AG04449 (cell line): ENCODE data around the gene MAD1L1.

Experiments used
- CTCF ChIA-PET: fragments of 350-600 bp; formaldehyde crosslinking; extraction: SDS; loops from one replicate; lab custom pipeline; 2021; ENCODE audit warnings: antibody characterized with exemption; lab: Yijun Ruan, JAX
- POLR2A ChIA-PET: fragments of 400-600, 350-600 bp; formaldehyde crosslinking; extraction: SDS; loops from one replicate; lab custom pipeline; 2020; ENCODE audit warnings: antibody characterized with exemption, inconsistent platforms; lab: Yijun Ruan, JAX
- DNase-seq: peaks from one replicate; pipeline ENCODE4 v3.0.0-alpha.2; 2010; ENCODE audit warnings: low read depth, low spot score
- H3K4me3 ChIP-seq: 2 replicates; pipeline ENCODE4 v1.5.1; 2011; ENCODE audit warnings: low read depth, mild to moderate bottlenecking, control low read depth, low read length
- TF ChIP-seq, protein P1 (sequence below): IDR thresholded peaks from one replicate; pipeline ENCODE4 v1.5.1; 2011; ENCODE audit warnings: mild to moderate bottlenecking, moderate library complexity, low read length, control low read depth, inconsistent platforms; ENCODE audit not compliant: insufficient read depth; ENCODE audit errors: missing control alignments

Gene MAD1L1

DNA sequence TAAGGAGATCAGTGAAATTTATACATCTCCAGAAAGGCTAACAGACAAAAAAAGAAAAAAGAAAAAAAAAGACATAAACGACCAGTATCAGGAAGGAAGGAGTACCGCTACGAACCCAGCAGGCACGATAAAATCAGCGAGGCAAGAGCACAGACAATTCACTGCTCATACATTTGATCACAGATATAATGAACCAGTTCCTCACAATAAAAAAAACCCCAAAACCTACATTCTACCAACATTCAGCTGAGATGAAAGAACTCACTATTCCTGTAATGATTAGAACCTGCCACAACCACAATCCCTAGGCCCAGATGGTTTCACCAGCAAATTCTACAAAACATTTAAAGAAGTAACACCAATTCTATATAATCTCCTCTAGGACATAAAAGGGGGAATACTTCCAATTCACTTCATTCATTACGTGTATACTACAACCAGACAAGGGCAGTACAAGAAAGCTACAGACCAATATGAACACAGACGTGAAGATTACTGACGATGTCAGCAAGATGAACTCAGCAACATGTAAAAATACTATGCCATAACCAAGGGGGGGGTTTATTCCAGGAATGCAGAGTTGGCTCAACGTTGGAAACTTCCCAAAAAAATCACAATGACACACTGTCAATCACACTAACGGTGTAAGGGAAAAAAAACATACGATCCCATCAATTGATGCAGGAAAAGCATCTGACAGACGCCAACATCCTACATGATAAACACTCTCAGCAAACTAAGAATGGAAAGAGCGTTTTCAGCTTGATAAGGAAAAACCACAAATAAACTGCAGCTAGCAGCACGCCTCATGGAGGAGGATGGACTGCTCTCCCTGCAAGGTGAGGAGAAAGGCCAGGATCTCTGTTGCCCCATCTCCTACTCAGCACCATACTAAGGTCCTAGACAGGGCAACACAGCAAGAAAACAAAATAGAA, 306.5 kb downstream of the MAD1L1 start:
- TF ChIP-seq, protein P1, sequence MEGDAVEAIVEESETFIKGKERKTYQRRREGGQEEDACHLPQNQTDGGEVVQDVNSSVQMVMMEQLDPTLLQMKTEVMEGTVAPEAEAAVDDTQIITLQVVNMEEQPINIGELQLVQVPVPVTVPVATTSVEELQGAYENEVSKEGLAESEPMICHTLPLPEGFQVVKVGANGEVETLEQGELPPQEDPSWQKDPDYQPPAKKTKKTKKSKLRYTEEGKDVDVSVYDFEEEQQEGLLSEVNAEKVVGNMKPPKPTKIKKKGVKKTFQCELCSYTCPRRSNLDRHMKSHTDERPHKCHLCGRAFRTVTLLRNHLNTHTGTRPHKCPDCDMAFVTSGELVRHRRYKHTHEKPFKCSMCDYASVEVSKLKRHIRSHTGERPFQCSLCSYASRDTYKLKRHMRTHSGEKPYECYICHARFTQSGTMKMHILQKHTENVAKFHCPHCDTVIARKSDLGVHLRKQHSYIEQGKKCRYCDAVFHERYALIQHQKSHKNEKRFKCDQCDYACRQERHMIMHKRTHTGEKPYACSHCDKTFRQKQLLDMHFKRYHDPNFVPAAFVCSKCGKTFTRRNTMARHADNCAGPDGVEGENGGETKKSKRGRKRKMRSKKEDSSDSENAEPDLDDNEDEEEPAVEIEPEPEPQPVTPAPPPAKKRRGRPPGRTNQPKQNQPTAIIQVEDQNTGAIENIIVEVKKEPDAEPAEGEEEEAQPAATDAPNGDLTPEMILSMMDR, result no peak
- ChIA-PET CTCF (interaction anchor here (1.3 to 1.4 kb wide), 2 partner anchors 13 to 25 kb away, joined by 3 to 9 read pairs; no protein-coding TSS in a partner anchor), POLR2A (no interaction called here)
- no peak overlapping the region for H3K4me3 ChIP-seq
- no peak for DNase-seq

DNA sequence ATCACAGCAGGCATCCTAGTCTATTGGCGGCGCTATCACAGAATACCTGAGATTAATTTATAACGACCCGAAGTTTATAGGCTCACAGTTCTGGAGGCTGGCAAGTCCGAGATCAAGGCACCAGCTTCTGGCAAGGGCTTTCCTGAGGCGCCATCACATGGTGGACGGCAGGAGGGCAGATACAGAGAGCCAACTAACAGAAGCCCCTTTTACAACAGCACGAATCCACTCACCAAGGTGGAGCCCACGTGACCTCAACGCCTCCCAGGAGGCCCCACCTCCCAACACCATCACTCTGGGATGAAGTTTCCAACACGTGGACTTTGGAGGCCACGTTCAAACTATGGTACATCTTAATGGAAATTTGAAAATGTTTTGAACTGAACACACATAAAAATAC, 307.4 kb downstream of the MAD1L1 start:
- ChIA-PET POLR2A (no interaction called here), CTCF (interaction anchor here (1.0 kb wide), 1 partner anchor 24 kb away, joined by 3 read pairs; no protein-coding TSS in a partner anchor)
- no peak overlapping the region for H3K4me3 ChIP-seq
- no peak for DNase-seq
- TF ChIP-seq, protein P1, result peak; percentile 15

DNA sequence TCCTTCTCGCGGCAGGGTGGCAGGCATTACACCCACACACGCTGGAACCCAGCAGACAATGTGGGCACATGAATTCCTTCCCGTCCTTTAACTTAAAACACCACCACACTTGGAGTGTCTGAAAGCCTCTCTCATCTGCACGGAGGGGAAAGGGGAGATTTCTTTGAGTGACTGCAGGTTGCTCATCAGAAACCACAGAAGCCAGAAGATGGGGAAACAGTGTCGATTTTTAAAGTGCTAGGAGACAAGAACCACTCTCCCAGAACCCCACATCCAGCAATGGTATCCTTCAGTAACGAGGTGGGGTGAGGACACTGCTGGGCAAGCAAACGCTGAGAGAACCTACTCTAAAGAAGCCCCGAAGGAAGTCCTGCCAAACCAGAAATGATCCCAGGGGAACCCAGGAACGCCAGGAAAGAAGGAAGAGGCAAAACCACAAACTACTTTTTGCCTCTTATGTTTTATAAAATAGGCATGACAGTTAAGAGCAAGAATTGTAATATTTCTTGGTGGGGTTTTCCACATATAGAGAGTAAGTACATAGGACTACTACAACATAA, 308.4 kb downstream of the MAD1L1 start:
- ChIA-PET CTCF (interaction anchor here (0.8 to 3.3 kb wide), 5 partner anchors 12 to 285 kb away, joined by 3 to 22 read pairs (median 4); no protein-coding TSS in a partner anchor), POLR2A (no interaction called here)
- TF ChIP-seq, protein P1, result no peak
- peak; percentile 59 for DNase-seq
- H3K4me3 ChIP-seq, result no peak overlapping the region

DNA sequence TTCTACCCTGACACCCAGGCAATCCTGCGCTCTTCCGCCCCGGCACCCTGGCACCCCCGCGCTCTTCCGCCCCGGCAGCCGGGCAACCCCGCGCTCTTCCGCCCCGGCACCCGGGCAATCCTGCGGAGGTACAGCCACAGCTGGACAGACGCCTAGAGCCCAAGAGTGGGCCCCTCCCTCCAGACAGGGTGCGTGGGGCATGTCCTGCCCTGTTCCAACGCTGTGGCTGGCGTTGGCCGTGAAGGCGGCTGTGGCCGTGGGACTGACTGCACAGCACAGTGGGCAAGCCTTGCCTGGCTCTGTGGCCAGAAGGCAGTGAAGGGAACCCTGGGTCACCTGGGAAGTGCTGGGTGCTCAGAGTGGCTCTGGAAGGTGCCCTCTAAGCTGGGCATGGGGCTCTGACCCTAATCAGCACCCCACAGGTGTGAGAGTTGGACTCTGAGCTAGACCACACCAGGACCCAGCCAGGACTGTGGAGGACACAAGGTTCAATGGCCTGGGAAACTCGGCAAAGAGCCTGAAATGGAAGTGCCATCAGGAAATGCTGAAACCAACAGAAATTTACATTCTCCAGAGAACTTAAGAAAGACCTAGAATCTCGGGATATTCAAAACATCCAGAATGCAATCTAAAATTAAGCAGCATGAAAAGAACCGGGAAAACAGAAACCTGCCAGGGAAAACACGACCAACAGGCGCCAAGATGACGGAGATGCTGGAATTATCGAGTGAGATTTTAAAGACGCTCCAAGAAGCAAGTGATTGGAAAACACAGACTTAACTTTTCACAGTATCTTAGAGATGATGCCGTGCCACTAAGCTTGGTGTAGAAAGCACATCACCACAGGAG, 309.1 kb downstream of the MAD1L1 start:
- CTCF ChIA-PET, result interaction anchor here (0.8 to 3.3 kb wide), 7 partner anchors 11 to 286 kb away, joined by 3 to 22 read pairs (median 4); no protein-coding TSS in a partner anchor
- no peak overlapping the region for H3K4me3 ChIP-seq
- TF ChIP-seq, protein P1, result no peak
- DNase-seq, result no peak
- POLR2A ChIA-PET, result no interaction called here

DNA sequence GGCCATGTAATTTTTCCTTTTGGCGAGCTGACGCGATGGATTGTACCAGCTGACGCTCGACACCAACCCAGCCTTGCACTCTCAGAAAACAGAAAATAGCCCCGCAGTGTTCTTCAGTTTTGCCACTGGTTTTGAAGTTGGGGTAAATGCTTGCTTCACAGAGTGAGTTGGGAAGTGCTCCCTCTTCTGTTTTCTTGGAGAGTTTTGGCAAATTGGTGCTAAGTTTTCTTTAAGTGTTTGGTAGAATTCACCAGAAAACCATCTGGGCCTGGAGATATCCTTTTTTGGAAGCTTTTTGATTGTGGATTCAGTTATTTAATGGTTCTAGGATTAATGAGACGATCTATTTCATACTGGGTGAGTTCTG, 309.9 kb downstream of the MAD1L1 start:
- POLR2A ChIA-PET, result interaction anchor here (1.0 kb wide), 1 partner anchor 10 kb away, joined by 3 read pairs; no protein-coding TSS in a partner anchor
- CTCF ChIA-PET, result interaction anchor here (0.7 to 3.3 kb wide), 11 partner anchors 10 to 344 kb away, joined by 3 to 22 read pairs (median 4); no protein-coding TSS in a partner anchor

More for the DNA sequence above, 309.9 kb downstream of the MAD1L1 start:
- no peak overlapping the region for H3K4me3 ChIP-seq
- TF ChIP-seq, protein P1, result no peak
- no peak for DNase-seq
